HG03060 (cell line): Measurements from ENCODE around the gene CAT.
A peak's percentile ranks its signal among the peaks of the same experiment; 100 is the strongest.

Experiments used
- ATAC-seq: cut with Tn5 transposase; IDR thresholded peaks from one replicate; pipeline ENCODE4 v1.9.1; 2021; ENCODE audit warnings: low read depth, moderate number of reproducible peaks; ENCODE audit not compliant: unreplicated experiment

Gene CAT

DNA sequence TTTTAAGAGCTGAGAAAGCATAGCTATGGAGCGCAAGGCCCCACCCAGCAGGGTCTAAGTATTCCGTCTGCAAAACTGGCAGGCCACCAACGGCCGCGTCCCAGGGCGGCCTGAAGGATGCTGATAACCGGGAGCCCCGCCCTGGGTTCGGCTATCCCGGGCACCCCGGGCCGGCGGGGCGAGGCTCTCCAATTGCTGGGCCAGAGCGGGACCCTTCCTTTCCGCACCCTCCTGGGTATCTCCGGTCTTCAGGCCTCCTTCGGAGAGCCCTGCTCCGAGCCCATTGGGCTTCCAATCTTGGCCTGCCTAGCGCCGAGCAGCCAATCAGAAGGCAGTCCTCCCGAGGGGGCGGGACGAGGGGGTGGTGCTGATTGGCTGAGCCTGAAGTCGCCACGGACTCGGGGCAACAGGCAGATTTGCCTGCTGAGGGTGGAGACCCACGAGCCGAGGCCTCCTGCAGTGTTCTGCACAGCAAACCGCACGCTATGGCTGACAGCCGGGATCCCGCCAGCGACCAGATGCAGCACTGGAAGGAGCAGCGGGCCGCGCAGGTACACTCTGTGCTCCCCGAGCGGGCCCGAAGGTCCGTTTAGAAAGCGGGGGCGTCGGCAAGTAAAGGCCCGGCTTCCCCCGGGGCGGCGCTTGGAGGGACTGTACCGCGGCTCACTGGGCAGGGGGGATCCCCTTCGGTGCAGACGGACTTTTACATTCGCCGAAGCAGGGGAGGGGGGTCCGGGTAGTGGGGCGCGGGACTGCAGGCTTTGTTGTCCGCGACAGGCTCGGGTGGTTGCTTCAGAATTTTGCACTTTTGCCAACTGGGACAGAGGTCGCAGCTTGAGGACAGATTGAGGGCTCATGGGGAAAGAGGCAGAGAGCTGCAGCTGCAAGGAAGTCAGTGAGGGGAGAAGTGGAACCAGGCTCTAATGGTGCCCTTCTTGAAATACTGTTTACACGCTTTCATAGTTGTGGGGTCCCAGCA is at the start of gene CAT:
TSS of gene CAT (plus strand) at position 406 of the 979 bp plus-strand sequence. CDS start at position 486, 80 bp downstream.
- peak; percentile 95 for ATAC-seq

DNA sequence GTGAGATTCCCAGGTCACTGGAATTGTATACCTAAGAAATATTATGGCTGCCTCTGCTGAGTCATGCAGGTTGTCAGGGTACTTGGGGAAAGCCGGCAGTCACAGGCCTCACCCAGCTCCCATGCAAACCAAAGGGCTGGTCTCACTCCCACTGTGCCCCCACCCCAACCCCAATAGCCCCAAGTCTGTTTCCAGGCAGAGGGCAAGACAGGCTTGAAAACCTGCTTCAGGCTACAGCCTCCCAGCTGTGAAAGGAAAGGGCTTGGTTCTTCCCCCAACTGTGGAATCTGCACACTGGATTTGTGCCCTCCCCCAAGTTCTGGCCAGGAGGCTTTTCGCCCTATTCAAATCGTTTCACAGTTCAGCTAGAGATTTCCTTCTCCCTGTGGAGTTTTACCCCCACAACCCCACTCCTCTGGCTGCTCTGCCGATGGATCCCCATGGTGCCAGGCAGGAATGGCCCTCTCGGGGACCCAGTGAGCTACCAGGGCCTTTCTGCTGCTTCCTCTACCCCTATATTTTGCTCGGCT is 43.9 kb upstream of the CAT start:
- ATAC-seq: no peak

DNA sequence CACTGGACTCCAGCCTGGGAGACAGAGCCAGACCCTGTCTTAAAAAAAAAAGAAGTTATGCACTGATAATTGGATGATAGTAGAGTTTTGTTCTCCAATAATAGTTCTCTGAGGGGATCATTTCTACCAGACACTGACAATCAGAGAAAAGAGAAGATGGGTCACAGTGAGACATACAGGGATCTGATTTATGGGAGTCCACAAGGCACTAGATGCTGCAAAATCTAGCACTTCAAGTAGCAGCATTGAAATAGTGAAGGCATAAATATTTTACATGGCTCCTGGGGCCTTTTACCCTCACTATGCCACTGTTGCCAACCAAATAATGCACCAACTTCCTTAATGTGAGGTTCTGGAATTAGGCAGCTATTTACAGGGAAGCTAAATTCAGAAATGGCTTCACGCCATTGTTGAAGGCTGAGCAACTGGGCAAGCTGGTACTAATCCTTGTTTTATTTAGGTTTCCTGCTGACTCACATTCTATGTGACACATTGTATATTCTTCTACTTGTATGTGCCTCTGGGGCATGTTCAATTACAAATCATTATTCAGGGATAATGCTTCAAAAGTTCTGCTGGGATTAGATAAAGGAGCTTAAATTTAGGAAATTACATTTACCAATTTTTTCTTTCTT is 42.7 kb upstream of the CAT start:
- ATAC-seq: no peak

DNA sequence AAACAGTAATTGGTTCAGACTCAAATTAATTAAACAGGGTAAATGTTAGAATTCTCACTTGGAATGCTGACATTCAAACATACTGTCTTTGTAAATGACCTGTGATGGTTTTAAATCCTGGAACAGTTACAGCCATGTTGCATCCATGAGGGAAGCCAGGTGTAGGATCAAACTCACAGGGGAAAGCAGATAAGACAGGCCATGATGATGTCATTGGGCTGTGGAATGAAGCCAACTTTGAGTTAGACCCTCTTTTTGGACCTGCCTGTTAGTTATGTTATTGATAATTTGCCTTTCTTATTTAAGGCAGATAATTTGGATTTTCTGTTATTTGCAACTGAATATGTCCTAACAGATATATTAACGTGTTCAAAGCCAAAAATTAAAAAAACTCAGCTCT is 41.6 kb upstream of the CAT start:
- no peak for ATAC-seq

DNA sequence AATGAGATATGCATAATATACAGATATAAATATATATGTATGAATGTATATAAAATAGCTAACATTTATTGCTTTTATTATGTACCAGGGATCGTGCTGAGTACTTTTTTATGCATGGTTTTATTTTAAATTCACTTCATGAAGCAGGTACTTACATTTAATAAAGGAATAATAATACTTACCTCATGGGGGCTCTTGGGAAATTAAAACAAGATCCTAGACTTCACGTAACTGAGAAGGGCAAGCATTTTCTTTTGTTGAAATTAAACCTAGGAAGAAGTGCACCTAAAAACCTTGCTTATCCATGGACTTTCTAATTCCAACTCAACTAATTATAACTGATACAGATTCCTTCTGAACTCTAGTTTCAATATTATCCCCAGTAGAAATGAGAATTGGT is 40.9 kb upstream of the CAT start:
- ATAC-seq: no peak

DNA sequence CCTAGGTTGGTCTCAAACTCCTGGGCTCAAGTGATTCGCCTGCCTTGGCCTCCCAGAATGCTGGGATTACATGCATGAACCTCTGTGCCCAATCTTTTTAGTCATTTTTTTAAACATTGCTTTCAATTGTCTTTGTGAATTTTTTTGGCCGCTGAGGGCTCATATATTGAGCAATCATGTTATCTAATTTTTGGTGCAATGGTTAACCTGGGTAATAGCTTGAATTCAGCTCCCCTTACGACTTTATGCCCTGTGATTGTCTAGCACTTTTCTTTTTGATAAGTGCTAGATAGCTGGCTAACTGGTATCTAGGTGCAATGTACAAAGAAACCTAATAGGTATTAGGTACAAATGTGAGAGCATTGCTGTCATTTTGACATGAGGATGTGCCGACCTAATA is 35.3 kb upstream of the CAT start:
- no peak for ATAC-seq

DNA sequence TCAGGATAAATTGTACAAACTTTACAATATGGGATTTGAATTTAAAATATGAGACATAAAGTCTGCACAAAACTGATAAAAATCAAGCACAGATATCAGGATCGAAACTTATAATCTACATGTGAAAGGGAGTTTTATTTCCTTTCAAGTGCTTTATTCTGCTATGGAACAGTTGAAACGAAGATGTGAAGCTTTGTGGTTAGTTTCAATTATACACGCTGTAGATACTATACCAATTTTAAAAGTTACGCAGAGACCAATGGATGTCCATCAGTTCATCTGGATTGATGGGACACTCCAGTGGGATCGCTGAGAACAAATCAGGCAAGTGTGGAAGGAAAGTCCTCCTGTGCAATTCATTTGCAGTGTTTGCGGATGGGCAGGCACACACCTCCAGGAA is 34.5 kb upstream of the CAT start:
- ATAC-seq: no peak

DNA sequence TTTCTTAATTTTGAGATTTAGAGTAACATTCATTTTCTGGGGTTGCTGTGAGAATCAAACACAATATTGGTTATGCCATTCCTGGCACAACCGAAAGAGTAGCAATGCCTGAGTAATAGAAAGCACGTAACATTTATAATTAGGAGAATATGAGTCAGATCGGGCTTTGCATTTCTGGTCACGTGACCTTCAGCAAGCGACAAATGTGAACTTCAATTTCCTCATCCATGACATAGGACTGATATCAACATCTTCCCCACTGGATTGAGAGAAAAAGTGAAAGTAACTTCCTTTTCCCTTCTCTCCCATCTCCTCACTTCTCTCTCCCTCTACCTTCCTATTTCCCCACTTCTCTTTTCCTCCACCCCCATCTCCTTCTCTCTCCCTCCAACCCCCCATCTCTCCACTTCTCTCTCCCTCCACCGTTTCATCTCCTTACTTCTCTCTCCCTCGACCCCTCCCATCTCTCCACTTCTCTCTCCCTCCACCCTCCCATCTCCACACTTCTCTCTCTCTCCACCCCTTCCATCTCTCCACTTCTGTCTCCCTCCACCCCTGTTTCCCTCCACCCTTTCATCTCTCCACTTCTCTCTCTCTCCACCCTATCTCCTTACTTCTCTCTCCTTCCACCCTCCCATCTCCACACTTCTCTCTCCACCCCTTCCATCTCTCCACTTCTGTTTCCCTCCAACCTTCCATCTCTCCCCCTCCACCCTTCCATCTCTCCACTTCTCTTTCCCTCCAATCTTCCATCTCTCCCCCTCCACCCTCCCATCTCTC is 33.5 kb upstream of the CAT start:
- ATAC-seq: peak; percentile 52

DNA sequence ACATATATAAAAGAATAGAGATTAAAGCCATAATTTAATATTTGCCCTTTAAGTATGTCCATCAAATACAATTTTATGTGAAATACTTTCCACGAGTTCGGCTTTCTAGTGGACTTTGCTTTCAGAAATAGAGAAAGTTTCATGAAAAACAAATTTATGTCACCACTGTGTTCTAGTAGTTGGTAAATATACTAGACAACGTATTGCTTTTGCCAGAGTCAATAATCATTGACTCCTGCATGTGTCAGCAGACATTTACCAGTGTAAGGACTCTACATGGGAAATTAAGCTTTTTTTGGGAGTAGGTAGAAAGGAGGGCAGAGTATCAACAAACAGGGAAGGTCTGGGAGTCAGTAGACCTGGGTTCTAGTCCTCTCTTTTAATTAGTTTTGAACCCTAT is 32.3 kb upstream of the CAT start:
- no peak for ATAC-seq

DNA sequence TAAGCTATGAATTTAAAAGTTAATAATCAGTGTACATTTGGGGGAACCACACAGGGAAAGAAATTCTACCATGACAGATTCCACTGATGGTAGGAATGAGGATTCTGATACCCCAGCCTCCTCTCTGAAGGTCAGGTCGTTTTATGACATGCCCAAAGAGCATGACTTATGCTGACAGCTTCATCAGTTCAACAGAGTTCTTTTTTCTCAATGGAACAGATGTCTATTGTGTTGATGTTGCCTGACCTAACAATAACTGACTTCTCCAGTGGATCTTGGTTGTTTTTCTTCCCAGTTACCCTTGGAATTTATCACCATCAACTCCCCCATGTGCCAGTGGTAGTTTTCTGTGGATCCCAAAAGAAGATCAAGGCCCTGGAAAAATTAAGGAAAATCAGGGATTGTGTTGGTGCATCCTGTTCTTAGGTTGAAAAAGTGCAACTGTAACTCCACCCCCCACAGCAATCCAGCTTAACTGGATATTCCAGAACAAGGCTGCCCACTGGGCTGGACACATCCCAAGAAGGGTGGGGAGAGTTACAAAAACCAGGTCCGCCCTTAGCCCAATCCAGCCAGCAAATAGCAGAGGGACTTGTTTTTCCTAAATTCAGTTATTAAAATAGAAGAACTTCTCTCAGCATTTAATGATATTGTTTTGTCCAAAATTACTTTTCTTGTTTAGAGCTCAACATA is 31.5 kb upstream of the CAT start:
- no peak for ATAC-seq

DNA sequence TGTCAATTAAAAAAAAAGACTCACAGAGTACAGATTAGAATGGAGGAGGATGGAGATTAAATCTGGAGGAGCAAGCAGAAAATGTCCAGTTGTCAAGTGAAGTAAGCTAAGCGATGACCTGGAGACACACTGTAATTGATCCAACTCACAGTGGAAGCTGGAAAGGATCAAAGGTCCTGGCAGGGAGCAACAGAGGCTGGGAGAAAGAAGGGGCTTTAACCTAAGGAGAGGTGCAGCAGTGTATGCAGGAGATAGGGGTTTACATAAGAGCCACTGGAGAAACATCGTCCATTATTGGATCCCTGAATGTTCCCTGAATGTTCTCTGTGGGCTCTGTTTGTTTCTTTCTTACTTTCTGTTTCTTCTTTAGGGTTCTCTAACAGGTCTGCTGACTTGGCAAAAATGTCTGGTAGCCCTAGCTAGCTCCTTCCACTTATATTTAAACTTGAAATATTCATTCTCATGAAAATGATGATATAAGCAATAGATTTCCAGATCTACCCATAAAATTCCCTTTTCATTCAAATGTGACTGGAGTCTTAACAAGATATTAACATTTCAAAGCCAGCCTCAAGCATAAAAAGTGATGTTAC is 30.1 kb upstream of the CAT start:
- no peak for ATAC-seq

DNA sequence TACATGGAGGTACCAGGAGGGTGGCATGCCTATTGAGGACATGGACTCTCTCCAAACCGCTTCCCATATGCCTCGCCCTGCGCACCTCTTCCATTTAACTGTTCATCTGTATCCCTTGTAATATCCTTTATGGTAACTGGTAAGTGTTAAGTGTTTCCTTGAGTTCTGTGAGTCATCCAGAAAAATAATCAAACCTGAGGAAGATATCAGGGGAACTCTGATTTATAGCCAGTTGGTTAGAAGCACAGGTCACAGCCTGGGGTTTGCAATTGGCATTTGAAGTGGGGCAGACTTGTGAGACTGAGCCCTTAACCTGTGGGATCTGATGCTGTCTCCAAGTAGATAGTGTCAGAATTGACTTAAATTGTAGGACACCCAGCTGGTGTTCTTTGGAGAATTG is 27.6 kb upstream of the CAT start:
- ATAC-seq: no peak

DNA sequence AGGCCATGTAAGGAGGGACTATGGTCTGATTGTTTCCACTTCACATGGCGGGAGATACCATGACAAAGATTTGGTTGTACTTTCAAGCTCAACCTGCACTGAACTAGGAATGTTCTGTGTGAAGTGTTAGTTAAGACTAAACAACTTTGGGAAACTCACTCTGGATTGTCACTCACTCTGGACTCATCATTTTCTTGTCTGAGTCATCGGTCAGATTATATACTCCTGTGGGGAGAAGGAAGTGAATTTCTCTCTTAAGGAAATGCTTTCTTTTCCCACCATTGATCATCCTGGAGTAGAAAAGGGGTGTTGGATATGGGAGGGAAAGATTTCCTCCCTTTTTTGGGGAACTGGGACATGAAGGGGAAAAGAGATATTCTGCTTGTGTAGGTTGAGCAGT is 26.9 kb upstream of the CAT start:
- no peak for ATAC-seq

DNA sequence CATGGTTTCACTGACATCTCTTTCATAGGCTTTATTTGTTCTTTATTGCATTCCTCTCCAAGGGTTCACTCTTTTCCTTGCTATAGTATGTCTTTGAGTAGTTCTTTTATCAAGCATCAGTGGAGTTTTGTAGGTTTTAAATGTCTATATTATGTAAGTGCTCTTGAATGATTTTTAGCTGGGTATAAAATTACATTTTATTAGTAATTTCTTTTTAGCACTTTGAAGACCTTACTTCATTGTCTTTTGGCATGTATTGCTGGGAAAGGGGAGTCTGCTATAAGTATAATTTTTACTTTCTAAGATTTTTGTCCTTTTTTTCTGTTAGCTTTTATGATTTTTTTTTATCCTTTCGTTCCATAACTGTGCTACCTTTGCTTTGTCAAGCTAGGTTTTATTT is 25.5 kb upstream of the CAT start:
- no peak for ATAC-seq

DNA sequence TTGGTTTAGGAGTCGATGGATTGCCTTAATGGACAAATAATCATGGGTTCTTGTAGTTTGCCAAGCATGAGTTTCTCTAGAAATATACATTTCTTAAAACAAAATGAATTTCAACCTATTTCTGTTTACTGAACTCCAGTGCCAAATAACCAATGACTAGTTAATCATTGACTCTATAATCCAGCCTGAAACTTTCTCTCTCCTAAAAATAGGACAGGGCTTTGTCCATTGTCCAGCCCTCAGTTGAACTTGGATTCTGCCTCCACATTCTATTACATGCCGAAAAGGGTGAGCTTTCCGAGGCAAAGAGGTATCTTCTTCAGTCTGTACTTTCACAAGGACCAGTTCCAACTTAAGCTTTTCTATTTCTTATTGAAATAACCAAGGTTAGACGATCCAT is 23.2 kb upstream of the CAT start:
- no peak for ATAC-seq

DNA sequence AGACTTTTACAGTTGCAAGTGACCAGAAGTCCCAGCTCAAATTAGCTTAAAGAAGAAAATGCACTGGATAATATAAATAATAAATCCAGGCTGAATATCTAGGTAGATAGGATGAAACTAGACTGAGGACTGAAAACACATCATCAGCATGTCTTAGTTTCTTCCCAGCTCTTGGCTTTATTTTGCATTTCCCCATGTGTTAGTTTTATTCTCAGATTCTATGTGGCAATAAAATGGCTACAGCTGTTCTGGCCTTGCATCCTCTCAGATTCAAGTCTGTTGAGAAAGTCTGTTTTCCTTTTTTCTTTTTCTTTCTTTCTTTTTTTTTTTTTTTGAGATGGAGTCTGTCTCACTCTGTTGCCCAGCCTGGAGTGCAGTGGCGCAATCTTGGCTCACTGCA is 22.6 kb upstream of the CAT start:
- ATAC-seq: no peak

DNA sequence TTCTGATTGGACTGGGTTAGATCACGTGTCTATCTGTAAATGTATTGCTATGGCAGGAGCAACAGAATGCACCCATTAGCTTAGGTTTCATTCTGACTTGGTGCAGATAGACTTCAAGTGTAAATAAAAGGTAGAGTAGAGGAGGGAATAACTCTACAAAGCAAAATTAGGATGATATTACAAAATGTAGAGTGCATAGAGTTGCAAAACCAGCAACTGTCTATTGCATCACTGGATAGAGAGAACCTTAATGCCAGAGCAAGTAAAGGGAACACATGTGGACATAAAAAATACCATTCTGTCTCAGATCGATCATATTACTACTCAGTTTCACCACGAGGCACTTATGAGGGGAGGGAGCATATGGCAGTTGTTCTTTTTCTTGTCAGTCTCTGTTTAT is 22.0 kb upstream of the CAT start:
- ATAC-seq: no peak

DNA sequence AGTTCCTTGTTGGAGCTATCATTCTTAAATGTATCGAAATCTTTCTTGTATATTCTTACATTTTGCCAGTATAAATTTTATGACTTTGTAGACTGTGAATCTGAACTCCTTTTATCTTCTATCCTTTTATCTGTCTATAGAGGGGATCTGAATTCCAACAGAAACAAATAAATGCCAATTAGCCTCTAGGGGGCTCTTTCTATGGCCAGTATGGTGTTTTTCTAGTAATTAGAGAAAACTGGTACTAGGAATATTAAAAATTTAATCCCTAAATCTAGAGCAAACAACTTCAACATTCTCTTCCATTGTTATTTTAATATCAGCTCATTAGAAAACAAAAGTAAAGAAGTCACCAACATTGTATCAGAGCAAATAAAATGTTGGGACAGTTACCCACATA is 21.5 kb upstream of the CAT start:
- ATAC-seq: no peak

DNA sequence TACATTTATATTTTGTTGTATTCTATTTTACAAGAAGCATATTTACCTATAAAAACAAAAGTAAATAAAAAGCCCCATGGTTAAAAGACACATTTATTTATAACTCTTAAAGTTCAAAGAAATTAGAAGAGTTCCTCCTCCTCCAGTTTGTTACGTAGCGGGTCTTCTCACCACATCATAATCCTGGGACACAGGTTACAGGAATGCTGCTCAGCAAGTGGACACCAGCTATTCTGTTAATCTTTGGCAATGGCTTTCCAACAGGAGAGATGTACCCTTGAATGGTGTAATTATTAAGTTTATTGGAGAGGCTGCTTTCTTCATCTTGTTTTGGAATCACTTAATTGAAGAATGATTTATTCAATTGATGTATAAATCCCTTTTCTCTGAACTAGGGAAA is 19.6 kb upstream of the CAT start:
- ATAC-seq: no peak

DNA sequence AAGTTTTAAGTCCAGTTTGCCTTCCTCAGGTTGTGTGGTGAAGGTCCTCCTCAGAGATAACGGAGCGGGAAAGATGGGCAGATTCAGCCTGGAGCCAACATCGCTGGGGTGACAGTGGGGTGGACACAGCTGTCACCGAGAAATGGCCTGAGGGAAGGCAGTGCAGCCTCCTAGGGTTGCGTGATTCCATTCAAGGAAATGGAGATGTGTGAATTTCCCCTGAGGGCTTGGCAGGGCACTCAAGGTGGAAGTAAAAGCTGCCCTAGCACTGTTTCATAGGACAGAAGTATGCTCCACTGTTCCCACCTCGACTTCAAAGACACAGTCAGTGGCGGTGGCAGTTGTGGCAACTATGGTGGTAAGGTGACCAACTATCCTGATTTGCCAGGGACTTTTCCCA is 15.4 kb upstream of the CAT start:
- no peak for ATAC-seq
